KOPT-K1 (cell line): Measurements from ENCODE around the gene SCTR.

Experiments
- H3K27ac ChIP-seq: fragments of 200-600 bp; sonication (generic); 2 replicates; pipeline ENCODE4 v1.5.1; 2016; ENCODE audit warnings: antibody characterized with exemption, mild to moderate bottlenecking, low read depth, low read length; ENCODE audit not compliant: poor library complexity, severe bottlenecking
- H3K36me3 ChIP-seq: fragments of 200-600 bp; sonication (generic); 2 replicates; pipeline ENCODE4 v1.5.1; 2017; ENCODE audit warnings: antibody characterized with exemption, mild to moderate bottlenecking, low read length, moderate library complexity; ENCODE audit not compliant: insufficient read depth
- H3K9me3 ChIP-seq: fragments of 200-600 bp; sonication (generic); 2 replicates; pipeline ENCODE4 v1.5.1; 2017; ENCODE audit warnings: antibody characterized with exemption, low read length, mild to moderate bottlenecking; ENCODE audit not compliant: insufficient read depth, poor library complexity, severe bottlenecking

Gene SCTR

GRCh38 chr2:119439574-119440500 is 84.4 kb downstream of the SCTR start:
- no peak overlapping the region for H3K27ac ChIP-seq
- H3K9me3 ChIP-seq: no peaks in the 10 kb centered on the region
- H3K36me3 ChIP-seq: no peaks in the 10 kb centered on the region

GRCh38 chr2:119438726-119439284 is 85.5 kb downstream of the SCTR start:
- Histone ChIP-seq H3K9me3 (no peaks in the 10 kb centered on the region), H3K27ac (no peak overlapping the region), H3K36me3 (no peaks in the 10 kb centered on the region)

- no peak overlapping the region for H3K27ac ChIP-seq
Observed at GRCh38 chr2:119438128-119438656, 86.1 kb downstream of the SCTR start.

GRCh38 chr2:119436993-119437772 is 87.1 kb downstream of the SCTR start:
- Histone ChIP-seq H3K9me3 (no peaks in the 10 kb centered on the region), H3K36me3 (no peaks in the 10 kb centered on the region), H3K27ac (no peak overlapping the region)

More at GRCh38 chr2:119438128-119438656, 86.1 kb downstream of the SCTR start:
- H3K9me3 ChIP-seq: no peaks in the 10 kb centered on the region
- no peaks in the 10 kb centered on the region for H3K36me3 ChIP-seq

GRCh38 chr2:119435953-119436297 is 88.4 kb downstream of the SCTR start:
- no peaks in the 10 kb centered on the region for H3K9me3 ChIP-seq
- H3K27ac ChIP-seq: no peak overlapping the region
- H3K36me3 ChIP-seq: no peaks in the 10 kb centered on the region

GRCh38 chr2:119435081-119435952 is 89.0 kb downstream of the SCTR start:
- Histone ChIP-seq H3K9me3 (no peaks in the 10 kb centered on the region), H3K36me3 (no peaks in the 10 kb centered on the region), H3K27ac (no peak overlapping the region)

GRCh38 chr2:119434664-119435063 is 89.6 kb downstream of the SCTR start:
- H3K36me3 ChIP-seq: no peaks in the 10 kb centered on the region
- H3K9me3 ChIP-seq: no peaks in the 10 kb centered on the region
- no peak overlapping the region for H3K27ac ChIP-seq

- Histone ChIP-seq H3K9me3 (no peaks in the 10 kb centered on the region), H3K36me3 (no peaks in the 10 kb centered on the region), H3K27ac (no peak overlapping the region)
Observed at GRCh38 chr2:119433636-119434327, 90.5 kb downstream of the SCTR start.

- no peaks in the 10 kb centered on the region for H3K9me3 ChIP-seq
- H3K27ac ChIP-seq: no peak overlapping the region
- no peaks in the 10 kb centered on the region for H3K36me3 ChIP-seq
Observed at GRCh38 chr2:119432851-119433522, 91.3 kb downstream of the SCTR start.

- H3K27ac ChIP-seq: no peak overlapping the region
Observed at GRCh38 chr2:119431976-119432850, 92.1 kb downstream of the SCTR start.

GRCh38 chr2:119431155-119431975 is 92.9 kb downstream of the SCTR start, which contains the start of gene TMEM37:
TSS of gene TMEM37 (plus strand) at chr2:119431854. CDS start at chr2:119431904, 50 bp downstream.
- Histone ChIP-seq H3K9me3 (no peaks in the 10 kb centered on the region), H3K27ac (no peak within 1 kb of the TSS), H3K36me3 (no peaks in the 10 kb centered on the region)

More at GRCh38 chr2:119431976-119432850, 92.1 kb downstream of the SCTR start:
- Histone ChIP-seq H3K36me3 (no peaks in the 10 kb centered on the region), H3K9me3 (no peaks in the 10 kb centered on the region)

- H3K9me3 ChIP-seq: no peaks in the 10 kb centered on the region
- H3K36me3 ChIP-seq: no peaks in the 10 kb centered on the region
- H3K27ac ChIP-seq: no peak overlapping the region
Observed at GRCh38 chr2:119430023-119430498, 94.2 kb downstream of the SCTR start.
